HG03095 (cell line): ENCODE measurements around the gene ZNF679.
A peak's percentile ranks its signal among the peaks of the same experiment; 100 is the strongest.
"Not testable (repeated sequence)": the region's sequence is repeated elsewhere in the genome, so short reads cannot be mapped to it uniquely, and the experiment has no call there.

Experiments used
- ATAC-seq: cut with Tn5 transposase; IDR thresholded peaks from one replicate; pipeline ENCODE4 v1.9.1; 2021; ENCODE audit warnings: moderate library complexity; ENCODE audit not compliant: unreplicated experiment

The ZNF679 gene

DNA sequence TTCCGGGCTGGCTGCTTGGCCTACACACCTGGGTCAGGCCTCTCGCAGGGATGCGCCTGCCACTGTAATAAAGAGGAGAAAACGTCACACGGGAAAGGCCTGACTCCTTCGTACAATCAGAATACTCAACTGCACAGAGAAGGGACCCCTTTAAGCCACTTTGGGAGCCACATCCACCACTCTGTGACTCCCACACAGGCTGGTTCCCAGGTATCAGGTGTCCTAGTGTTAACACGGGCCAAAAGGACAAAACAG, 79.7 kb downstream of the ZNF679 start:
- no peak for ATAC-seq

DNA sequence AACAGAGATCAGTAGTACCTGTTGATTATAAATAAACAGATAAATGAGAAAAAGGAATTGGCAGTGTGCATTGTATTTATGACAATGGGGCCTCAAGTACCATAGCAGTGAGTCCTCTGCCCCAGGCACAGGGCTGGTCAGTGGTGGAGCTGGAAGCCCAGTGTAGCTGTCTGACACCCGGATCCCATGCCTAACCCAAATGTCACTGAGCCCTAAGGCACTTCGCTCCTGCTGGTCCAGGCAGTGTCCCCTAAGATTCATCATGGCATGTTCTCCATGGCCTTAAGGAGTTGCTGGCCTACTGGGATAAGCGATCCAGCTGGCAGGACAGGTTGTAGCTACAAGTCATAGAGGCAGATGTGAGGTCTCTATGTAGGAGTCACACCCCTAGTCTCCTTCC, 82.2 kb downstream of the ZNF679 start:
- no peak for ATAC-seq

DNA sequence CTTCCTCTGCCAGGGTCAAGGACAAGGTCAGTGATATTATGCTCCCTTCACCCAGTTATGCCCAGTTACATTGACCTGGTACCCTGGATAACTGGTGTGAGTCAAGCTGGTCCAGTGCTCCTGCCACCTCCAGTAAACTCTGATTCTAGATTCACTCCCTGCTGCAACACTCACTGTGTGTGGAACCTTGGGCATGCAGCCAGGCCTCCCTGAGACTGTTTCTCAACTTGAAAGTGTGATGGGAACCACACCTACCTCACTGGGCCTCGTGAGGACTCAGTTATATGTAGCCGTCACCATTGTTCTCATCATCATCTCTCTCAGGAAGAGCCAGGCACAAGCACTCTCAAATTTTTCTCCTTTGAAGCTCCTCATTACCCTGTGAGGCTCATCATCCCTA, 84.6 kb downstream of the ZNF679 start:
- ATAC-seq, result no peak

DNA sequence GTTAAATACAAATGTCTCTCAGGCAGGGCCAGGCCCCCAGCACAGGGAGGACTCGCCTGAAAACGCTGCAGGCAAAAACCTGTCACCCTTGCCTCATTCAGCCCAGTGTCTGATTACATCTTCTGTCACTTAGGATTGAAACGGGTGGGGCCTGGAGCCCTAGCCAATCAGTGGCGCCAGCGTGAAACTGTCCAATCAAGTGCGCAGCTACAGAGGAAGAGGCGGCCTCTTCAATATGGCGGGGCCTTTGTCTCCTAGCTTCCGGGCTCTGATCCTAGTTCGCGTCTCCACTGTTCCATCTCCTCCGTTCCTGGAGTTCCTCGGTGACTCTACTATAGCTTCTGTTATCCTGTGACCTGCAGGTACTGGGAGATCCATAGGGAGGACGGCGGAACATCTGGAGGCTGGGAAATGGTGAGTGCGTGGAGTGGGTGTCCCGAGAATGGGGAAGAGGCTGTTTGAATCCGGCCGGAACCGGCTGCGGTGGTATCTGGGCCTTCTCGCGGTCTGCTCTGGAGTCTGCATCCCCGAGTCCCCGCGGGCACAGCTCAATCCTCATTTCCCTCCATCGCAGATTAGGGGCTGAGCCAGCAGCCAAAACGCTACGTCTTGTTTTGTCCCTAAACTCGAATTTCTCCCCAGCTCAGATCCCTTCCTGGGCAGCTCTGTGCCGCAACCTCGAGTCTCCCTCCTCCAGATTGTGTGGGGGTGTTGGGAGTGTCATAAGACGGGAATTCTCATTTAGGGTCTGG, 85.6 kb downstream of the ZNF679 start, which contains the start of gene ZNF736:
TSS of gene ZNF736 (plus strand) at position 222 of the 752 bp plus-strand sequence. CDS start at position 412, 190 bp downstream.
- peak; percentile 100 for ATAC-seq

DNA sequence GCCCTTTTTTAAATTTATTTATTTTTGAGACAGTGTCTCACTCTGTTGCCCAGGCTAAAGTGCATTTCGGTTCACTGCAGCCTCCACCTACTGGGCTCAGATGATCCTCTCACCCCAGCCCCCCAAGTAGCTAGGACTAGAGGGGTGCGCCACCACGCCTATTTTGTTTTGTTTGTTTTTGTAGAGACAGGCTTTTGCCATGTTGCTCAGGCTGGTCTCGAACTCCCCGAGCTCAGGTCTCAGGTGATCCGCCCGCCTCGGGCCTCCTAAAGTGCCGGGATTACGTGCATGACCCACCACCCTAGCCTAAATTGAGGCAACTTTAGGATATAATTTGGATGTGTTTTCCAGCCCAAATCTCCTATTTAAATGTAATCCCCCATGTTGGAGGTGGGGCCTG, 86.3 kb downstream of the ZNF679 start:
- ATAC-seq, result no peak

DNA sequence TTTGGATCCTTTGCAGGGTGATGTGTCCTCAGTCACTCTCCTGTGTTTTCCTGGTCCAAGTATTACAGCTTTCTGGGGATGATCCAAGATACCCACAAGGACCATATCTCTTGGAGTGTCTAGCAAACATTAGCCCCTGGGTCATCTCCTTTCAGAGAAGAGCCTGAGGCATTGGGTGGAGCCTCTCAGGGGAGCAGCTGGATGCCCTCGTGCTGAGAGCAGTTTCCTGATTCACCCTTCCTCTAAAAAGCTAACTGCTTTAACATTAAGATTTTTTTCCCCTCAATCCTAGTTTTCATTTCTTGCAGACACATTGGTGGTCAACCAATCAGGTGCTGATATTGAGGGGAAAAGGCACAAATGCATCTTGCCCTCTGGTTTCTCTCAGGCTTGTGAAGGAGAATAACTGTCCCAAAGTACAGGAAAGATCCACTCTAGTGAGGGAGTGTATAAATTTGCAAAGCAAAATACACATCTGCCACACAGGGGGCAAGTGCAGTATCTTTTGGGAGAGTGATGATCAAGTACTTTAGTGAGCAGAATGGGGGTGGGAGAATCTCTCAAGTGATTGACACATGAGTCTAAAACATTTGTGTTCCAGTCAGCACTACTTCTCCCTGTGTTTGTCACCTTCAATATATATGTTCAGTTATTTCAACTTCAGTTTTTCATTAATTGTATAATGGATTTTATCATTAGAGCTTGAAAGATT, 87.9 kb downstream of the ZNF679 start:
- ATAC-seq, result not testable (repeated sequence)
